HG03378 (cell line): Measurements from ENCODE around the gene IFRD2.
A peak's percentile ranks its signal among the peaks of the same experiment; 100 is the strongest.
"Not testable (repeated sequence)": the region's sequence is repeated elsewhere in the genome, so short reads cannot be mapped to it uniquely, and the experiment has no call there.

ENCODE experiments used
- ATAC-seq: cut with Tn5 transposase; IDR thresholded peaks from one replicate; pipeline ENCODE4 v1.9.1; 2021; ENCODE audit warnings: mild to moderate bottlenecking, moderate library complexity; ENCODE audit not compliant: unreplicated experiment

Gene IFRD2

DNA sequence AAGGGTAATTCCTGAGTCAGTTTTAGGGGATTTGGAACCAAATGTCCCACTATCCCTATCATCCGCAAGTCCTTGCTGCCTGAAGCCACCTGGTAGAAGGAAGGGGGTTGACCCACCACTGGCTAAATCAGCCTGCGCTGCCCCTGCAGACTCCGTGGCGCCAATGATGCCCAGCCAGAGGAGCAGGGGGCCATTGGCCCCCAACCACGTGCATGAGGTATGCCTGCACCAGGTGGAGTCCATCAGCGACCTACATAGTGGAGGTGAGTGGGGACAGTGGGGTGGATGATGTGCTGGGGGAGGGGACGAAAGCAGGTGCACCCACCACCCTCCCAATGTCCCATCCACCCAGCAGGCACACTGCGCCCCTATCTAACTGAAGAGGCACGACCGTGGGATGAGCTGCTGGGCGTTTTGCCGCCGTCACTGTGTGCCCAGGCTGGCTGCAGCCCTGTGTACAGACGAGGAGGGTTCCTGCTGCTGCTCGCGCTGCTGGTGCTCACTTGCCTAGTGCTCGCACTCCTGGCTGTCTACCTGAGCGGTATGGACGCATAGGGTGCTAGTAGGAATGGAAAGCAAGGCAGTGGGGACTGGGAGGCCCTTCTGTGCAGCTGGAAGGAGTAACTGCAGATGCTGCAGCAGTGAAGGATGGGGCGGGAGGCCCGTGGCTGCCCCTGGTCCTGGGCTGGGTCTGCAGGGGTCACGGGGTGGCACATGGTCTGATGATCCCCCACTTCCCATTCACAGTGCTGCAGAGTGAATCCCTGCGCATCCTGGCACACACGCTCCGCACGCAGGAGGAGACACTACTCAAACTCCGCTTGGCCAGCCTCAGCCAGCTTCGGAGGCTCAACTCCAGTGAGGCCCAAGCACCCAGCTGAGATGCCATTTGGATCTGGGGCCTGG lies 5.7 kb downstream of the IFRD2 start:
- no peak for ATAC-seq

DNA sequence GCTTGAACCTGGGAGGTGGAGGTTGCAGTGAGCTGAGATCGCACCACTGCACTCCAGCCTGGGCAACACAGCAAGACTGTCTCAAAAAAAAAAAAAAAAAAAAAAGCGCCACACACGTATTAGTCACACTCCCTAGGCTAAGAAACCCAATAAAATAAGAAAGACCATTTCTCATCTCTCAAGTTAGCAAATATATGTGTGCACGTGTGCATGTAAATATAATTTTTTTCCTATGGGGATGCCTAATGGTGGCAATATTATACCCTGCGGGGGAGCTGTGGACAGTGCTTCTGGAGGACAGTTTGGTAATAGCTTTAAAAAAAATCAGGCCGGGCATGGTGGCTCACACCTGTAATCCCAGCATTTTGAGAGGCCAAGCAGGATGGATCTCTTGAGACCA lies 8.1 kb downstream of the IFRD2 start:
- not testable (repeated sequence) for ATAC-seq

DNA sequence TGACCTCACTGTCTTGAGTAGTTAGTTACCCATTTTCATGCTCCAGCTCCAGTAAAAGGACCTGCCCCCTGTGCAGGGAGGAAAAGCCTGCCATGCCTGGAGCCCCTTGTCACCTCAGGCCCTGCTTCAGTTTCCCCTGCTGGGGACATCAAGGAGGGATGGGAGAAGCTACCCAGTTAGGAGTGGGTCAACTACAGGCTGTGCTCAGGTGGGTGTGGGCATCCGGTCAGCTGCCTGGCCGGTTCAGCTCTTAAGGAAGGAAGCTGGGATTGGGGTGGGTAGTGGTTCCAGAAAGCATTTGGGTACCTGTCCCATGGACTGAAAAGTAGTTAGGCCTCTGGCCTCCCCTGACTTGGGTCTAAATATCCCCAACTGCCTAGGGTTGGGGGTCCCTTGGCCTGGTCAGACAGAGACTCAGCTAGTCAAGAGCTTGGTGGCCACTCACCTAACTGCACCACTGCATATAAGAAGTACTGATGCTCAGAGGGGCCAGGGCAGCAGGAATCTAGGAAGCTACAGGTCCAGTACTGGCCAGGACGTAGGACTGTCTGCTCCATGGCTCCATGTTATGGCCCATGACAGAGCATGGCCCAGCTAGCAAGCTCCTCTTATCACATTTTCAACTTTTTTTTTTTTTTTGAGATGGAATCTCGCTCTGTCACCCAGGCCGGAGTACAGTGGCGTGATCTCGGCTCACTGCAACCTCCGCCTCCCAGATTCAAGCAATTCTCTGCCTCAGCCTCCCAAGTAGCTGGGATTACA lies 12.8 kb downstream of the IFRD2 start:
- ATAC-seq, result no peak

GRCh38 chr3:50278880-50279224 lies 13.4 kb downstream of the IFRD2 start, which contains the start of gene LSMEM2:
Gene LSMEM2, plus strand, starts transcription at chr3:50279087. Its CDS starts 27 bp downstream, at chr3:50279114.
- no peak for ATAC-seq

GRCh38 chr3:50278123-50278879 lies 13.9 kb downstream of the IFRD2 start:
- no peak for ATAC-seq

- ATAC-seq, result no peak
Measured at GRCh38 chr3:50276762-50277101, 15.5 kb downstream of the IFRD2 start.

DNA sequence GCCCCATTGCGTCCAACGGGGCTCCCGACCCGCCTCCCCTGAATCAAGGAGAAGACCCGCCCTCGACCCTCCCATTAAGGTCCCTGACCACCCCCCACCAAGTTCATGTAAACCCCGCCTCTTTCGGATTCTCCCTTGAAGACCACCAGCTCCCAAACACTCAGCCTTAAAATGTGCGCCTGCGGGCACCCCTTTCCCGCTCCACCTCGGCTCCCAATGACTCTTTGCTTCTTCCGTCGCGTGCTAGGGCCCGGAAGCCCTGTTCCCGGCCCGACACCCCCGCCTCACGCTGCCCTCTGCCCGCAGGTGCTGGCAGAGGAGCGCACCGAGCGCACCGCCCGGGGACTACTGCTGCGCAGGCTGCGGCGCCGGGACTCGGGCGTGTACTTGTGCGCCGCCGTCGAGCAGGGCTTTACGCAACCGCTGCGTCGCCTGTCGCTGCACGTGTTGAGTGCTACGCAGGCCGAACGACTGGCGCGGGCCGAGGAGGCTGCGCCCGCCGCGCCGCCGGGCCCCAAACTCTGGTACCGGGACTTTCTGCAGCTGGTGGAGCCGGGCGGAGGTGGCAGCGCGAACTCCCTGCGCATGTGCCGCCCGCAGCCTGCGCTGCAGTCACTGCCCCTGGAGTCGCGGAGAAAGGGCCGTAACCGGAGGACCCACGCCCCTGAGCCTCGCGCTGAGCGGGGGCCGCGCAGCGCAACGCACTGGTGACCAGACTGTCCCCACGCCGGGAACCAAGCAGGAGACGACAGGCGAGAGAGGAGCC lies 16.1 kb downstream of the IFRD2 start:
- no peak for ATAC-seq

- no peak for ATAC-seq
Measured at GRCh38 chr3:50275141-50275995, 16.9 kb downstream of the IFRD2 start.

DNA sequence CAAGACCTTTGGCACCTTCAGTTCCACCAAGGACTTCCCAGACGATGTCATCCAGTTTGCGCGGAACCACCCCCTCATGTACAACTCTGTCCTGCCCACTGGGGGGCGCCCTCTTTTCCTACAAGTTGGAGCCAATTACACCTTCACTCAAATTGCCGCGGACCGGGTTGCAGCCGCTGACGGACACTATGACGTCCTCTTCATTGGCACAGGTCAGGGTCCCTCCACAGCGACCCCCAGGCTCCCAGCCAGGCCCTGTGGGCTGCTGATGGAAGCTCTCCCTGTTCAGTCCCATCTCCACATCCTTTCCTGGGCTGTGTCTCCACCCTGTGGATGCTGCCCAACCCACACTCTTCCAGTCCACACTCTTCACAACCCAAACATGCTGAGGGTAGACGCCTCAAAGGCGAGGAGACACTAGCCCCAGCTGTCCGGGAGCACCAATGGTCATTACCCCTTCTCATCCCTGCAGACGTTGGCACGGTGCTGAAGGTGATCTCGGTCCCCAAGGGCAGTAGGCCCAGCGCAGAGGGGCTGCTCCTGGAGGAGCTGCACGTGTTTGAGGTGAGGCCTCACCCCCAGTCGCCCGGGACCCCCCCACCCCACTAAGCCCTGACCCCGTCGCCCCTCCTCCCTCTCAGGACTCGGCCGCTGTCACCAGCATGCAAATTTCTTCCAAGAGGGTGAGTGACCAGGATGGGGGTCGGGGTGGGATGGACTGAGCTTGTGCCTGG lies 17.7 kb downstream of the IFRD2 start:
- ATAC-seq, result no peak

DNA sequence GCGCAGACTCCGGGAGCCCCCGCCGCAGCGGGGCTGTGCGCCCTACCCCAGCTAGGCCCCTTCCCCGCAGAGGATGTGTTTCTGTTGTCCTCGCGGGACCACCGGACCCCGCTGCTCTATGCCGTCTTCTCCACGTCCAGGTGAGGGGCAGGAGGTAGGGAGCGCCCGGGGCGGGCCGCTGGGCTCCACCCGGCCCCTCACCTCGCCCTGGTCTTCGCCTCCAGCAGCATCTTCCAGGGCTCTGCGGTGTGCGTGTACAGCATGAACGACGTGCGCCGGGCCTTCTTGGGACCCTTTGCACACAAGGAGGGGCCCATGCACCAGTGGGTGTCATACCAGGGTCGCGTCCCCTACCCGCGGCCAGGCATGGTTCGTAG lies 18.6 kb downstream of the IFRD2 start:
- ATAC-seq, result no peak

GRCh38 chr3:50272911-50273688 lies 19.1 kb downstream of the IFRD2 start:
- peak; percentile 75 for ATAC-seq

- ATAC-seq, result not testable (repeated sequence)
Measured at GRCh38 chr3:50272538-50272910, 19.7 kb downstream of the IFRD2 start.

- ATAC-seq, result no peak
Measured at GRCh38 chr3:50271314-50271936, 20.8 kb downstream of the IFRD2 start.

GRCh38 chr3:50270422-50271224 lies 21.6 kb downstream of the IFRD2 start:
- ATAC-seq, result no peak

DNA sequence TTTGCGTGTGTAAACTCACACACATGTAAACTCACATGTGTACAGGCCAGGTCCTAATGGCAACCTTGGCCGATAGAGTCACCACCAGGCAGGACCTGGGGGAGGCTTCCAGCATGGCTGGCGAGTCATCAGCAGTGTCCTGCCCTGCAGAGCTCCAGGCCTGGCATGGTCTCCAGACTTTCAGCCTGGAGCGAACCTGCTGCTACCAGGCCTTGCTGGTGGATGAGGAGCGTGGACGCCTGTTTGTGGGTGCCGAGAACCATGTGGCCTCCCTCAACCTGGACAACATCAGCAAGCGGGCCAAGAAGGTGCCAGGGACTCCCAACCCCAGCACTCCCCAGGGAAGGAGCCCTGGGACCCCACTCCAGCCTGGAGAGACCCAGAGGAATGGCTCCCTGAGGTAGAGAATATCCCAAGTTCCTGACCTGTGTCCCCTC lies 22.2 kb downstream of the IFRD2 start:
- no peak for ATAC-seq

GRCh38 chr3:50269460-50269859 lies 22.8 kb downstream of the IFRD2 start:
- ATAC-seq, result no peak
